Measurements from ENCODE around the gene MID1IP1. TPM values are rescaled to one million over a fixed set of nuclear protein-coding genes. Genes with fewer than 3 reads are reported as not detected.

Gene MID1IP1
- total RNA-seq, 1 donor from 2014 or later: 70.2 TPM

- no peak for DNase-seq (ENCODE audit: low read depth)
- no peak overlapping the region for H3K4me3 ChIP-seq (ENCODE audit: low read depth, low read length)
- TF ChIP-seq, protein P1, sequence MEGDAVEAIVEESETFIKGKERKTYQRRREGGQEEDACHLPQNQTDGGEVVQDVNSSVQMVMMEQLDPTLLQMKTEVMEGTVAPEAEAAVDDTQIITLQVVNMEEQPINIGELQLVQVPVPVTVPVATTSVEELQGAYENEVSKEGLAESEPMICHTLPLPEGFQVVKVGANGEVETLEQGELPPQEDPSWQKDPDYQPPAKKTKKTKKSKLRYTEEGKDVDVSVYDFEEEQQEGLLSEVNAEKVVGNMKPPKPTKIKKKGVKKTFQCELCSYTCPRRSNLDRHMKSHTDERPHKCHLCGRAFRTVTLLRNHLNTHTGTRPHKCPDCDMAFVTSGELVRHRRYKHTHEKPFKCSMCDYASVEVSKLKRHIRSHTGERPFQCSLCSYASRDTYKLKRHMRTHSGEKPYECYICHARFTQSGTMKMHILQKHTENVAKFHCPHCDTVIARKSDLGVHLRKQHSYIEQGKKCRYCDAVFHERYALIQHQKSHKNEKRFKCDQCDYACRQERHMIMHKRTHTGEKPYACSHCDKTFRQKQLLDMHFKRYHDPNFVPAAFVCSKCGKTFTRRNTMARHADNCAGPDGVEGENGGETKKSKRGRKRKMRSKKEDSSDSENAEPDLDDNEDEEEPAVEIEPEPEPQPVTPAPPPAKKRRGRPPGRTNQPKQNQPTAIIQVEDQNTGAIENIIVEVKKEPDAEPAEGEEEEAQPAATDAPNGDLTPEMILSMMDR (conservative IDR thresholded peaks at IDR 0.05; ENCODE audit: low read depth, low read length): no peak
Measured at GRCh38 chrX:38816155-38816554, 14.9 kb downstream of the MID1IP1 start.

DNA sequence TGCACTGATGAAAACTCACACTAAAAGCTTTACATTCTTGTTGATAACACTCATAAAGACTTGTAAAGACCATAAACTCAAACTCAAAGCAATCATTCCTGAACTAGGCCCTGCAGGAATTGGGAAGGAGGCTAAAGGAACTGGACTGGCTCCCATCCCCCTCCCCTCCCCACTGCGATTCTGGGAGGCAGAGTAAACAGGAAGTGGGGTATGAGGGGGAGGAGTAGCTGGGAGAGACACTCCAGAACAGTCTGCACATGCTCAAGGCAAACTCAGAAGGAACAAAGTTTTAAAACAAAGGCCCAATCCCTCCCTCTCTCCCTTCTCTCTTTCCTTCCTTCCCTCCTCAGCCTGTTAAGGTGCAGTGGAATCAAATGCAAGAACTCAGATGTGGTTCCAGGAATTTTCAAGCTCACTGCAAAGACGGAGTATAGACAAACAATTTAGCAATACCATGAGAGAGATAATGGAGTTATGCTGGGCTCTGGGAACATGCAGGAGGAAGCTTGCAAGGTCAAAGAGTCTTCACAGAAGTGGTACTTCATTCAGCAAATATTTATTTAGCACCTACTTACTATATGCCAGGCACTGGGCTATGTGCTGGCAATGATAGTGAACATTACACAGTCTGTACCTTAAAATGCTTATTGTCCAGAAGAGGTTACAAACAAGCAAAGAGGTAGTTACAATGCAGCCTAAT lies 15.9 kb downstream of the MID1IP1 start:
- no peak for DNase-seq (ENCODE audit: low read depth)
- TF ChIP-seq, protein P1 (conservative IDR thresholded peaks at IDR 0.05; ENCODE audit: low read depth, low read length): no peak
- H3K4me3 ChIP-seq (ENCODE audit: low read depth, low read length): no peak overlapping the region

- H3K4me3 ChIP-seq (ENCODE audit: low read depth, low read length): no peak overlapping the region
- TF ChIP-seq, protein P1 (conservative IDR thresholded peaks at IDR 0.05; ENCODE audit: low read depth, low read length): no peak
- no peak for DNase-seq (ENCODE audit: low read depth)
Measured at GRCh38 chrX:38819163-38819562, 17.9 kb downstream of the MID1IP1 start.

DNA sequence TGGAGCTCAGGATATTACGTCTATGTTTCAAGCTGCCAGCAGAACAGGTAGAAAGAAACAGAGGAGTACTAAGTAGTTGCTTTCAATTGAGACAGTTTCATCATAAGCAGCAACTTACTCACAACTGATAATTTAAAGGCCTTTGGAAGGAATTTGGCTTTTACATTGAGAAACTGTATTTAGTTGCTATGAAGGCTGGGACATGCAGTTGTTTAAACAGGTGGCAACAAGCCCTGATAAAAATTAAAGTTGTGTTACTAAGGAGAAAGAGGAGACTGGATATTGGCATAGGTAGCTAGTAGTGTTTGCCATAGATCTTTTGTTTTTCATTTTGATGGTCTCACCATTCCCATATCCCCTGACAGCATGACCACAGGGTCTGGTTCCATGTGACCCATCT lies 18.4 kb downstream of the MID1IP1 start:
- no peak overlapping the region for H3K4me3 ChIP-seq (ENCODE audit: low read depth, low read length)
- TF ChIP-seq, protein P1 (conservative IDR thresholded peaks at IDR 0.05; ENCODE audit: low read depth, low read length): no peak
- no peak for DNase-seq (ENCODE audit: low read depth)

- TF ChIP-seq, protein P1 (conservative IDR thresholded peaks at IDR 0.05; ENCODE audit: low read depth, low read length): no peak
- no peak overlapping the region for H3K4me3 ChIP-seq (ENCODE audit: low read depth, low read length)
Measured at GRCh38 chrX:38820751-38821150, 19.5 kb downstream of the MID1IP1 start.

GRCh38 chrX:38824176-38824575 lies 22.9 kb downstream of the MID1IP1 start:
- DNase-seq (ENCODE audit: low read depth): no peak
- TF ChIP-seq, protein P1 (conservative IDR thresholded peaks at IDR 0.05; ENCODE audit: low read depth, low read length): no peak
- no peak overlapping the region for H3K4me3 ChIP-seq (ENCODE audit: low read depth, low read length)

More at GRCh38 chrX:38820751-38821150, 19.5 kb downstream of the MID1IP1 start:
- no peak for DNase-seq (ENCODE audit: low read depth)

DNA sequence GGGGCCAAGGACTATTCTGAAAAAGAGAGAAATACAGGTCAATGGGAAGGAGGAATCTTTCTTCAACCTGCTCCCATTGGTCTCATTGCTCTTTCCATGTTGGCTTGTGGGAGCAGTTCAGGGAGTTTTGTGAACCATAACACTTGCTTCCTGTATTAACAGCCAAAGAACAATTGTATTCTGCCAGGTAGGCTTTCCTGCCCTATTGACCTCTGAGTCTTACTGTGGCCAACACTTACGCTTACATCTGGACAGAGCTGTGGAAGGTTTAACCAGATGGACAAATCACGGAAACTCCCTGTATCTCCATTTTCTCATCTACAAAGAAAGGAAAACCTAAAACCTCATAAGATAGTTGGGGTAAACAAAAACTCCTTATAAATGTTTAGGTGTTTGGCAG lies 30.7 kb downstream of the MID1IP1 start:
- DNase-seq (ENCODE audit: low read depth): peak; percentile 33
- no peak overlapping the region for H3K4me3 ChIP-seq (ENCODE audit: low read depth, low read length)
- TF ChIP-seq, protein P1 (conservative IDR thresholded peaks at IDR 0.05; ENCODE audit: low read depth, low read length): no peak
